ENCODE measurements around the gene COL20A1.
A peak's percentile ranks its signal among the peaks of the same experiment; 100 is the strongest.
"Not testable (repeated sequence)": the region's sequence is repeated elsewhere in the genome, so short reads cannot be mapped to it uniquely, and the experiment has no call there.

Gene COL20A1

GRCh38 chr20:63292904-63293303 lies at the start of gene COL20A1:
COL20A1 (plus strand) TSS chr20:63293186; CDS start chr20:63295108, 1,922 bp downstream.
- no peaks in the 10 kb centered on the region for H3K9me3 Mint-ChIP-seq (ENCODE audit: low read depth)
- no peaks in the 10 kb centered on the region for H3K36me3 Mint-ChIP-seq
- no peak within 1 kb of the TSS for H3K27ac Mint-ChIP-seq
- no peaks in the 10 kb centered on the region for H3K27me3 Mint-ChIP-seq
- H3K4me1 Mint-ChIP-seq (ENCODE audit: low read depth) = peaks cover 4% of the 10 kb centered on the region
- no peak within 1 kb of the TSS for H3K4me3 Mint-ChIP-seq

- H3K4me1 Mint-ChIP-seq (ENCODE audit: low read depth) = no peaks in the 10 kb centered on the region
- no peak overlapping the region for H3K4me3 Mint-ChIP-seq
- H3K27ac Mint-ChIP-seq = no peak overlapping the region
- peaks cover 5% of the 10 kb centered on the region for H3K27me3 Mint-ChIP-seq
- H3K36me3 Mint-ChIP-seq = no peaks in the 10 kb centered on the region
- H3K9me3 Mint-ChIP-seq (ENCODE audit: low read depth) = no peaks in the 10 kb centered on the region
Observed at GRCh38 chr20:63243604-63244247, 49.3 kb upstream of the COL20A1 start.

- peaks cover 8% of the 10 kb centered on the region for H3K27me3 Mint-ChIP-seq
- no peak overlapping the region for H3K4me3 Mint-ChIP-seq
- H3K36me3 Mint-ChIP-seq = no peaks in the 10 kb centered on the region
- no peaks in the 10 kb centered on the region for H3K4me1 Mint-ChIP-seq (ENCODE audit: low read depth)
- no peaks in the 10 kb centered on the region for H3K9me3 Mint-ChIP-seq (ENCODE audit: low read depth)
- H3K27ac Mint-ChIP-seq = no peak overlapping the region
Observed at GRCh38 chr20:63244468-63244867, 48.5 kb upstream of the COL20A1 start.

GRCh38 chr20:63246490-63247288 lies 46.3 kb upstream of the COL20A1 start:
- H3K4me1 Mint-ChIP-seq (ENCODE audit: low read depth) = no peaks in the 10 kb centered on the region
- H3K4me3 Mint-ChIP-seq = no peak overlapping the region
- no peaks in the 10 kb centered on the region for H3K9me3 Mint-ChIP-seq (ENCODE audit: low read depth)
- H3K27me3 Mint-ChIP-seq = peaks cover 10% of the 10 kb centered on the region
- no peaks in the 10 kb centered on the region for H3K36me3 Mint-ChIP-seq
- H3K27ac Mint-ChIP-seq = no peak overlapping the region

GRCh38 chr20:63247671-63248228 lies 45.2 kb upstream of the COL20A1 start:
- no peaks in the 10 kb centered on the region for H3K9me3 Mint-ChIP-seq (ENCODE audit: low read depth)
- H3K27ac Mint-ChIP-seq = no peak overlapping the region
- H3K36me3 Mint-ChIP-seq = no peaks in the 10 kb centered on the region
- peaks cover 13% of the 10 kb centered on the region for H3K27me3 Mint-ChIP-seq
- H3K4me3 Mint-ChIP-seq = no peak overlapping the region
- H3K4me1 Mint-ChIP-seq (ENCODE audit: low read depth) = peaks cover 1% of the 10 kb centered on the region

- Mint-ChIP-seq H3K4me1 (ENCODE audit: low read depth) (peaks cover 7% of the 10 kb centered on the region), H3K27me3 (peaks cover 16% of the 10 kb centered on the region), H3K9me3 (ENCODE audit: low read depth) (no peaks in the 10 kb centered on the region), H3K4me3 (no peak overlapping the region), H3K27ac (no peak overlapping the region), H3K36me3 (no peaks in the 10 kb centered on the region)
Observed at GRCh38 chr20:63248835-63249591, 44.0 kb upstream of the COL20A1 start.

- peaks cover 7% of the 10 kb centered on the region for H3K4me1 Mint-ChIP-seq (ENCODE audit: low read depth)
- no peak overlapping the region for H3K4me3 Mint-ChIP-seq
- H3K36me3 Mint-ChIP-seq = no peaks in the 10 kb centered on the region
- no peak overlapping the region for H3K27ac Mint-ChIP-seq
- peaks cover 16% of the 10 kb centered on the region for H3K27me3 Mint-ChIP-seq
- H3K9me3 Mint-ChIP-seq (ENCODE audit: low read depth) = no peaks in the 10 kb centered on the region
Observed at GRCh38 chr20:63249891-63250290, 43.1 kb upstream of the COL20A1 start.

GRCh38 chr20:63251350-63251749 lies 41.6 kb upstream of the COL20A1 start:
- H3K36me3 Mint-ChIP-seq; H3K9me3 Mint-ChIP-seq (ENCODE audit: low read depth); H3K27ac Mint-ChIP-seq; H3K4me1 Mint-ChIP-seq (ENCODE audit: low read depth); H3K4me3 Mint-ChIP-seq: not testable (repeated sequence)
- peaks cover 21% of the 10 kb centered on the region for H3K27me3 Mint-ChIP-seq

GRCh38 chr20:63252284-63252711 lies 40.7 kb upstream of the COL20A1 start:
- H3K9me3 Mint-ChIP-seq (ENCODE audit: low read depth) = no peaks in the 10 kb centered on the region
- no peak overlapping the region for H3K27ac Mint-ChIP-seq
- no peak overlapping the region for H3K4me3 Mint-ChIP-seq
- peaks cover 10% of the 10 kb centered on the region for H3K4me1 Mint-ChIP-seq (ENCODE audit: low read depth)
- no peaks in the 10 kb centered on the region for H3K36me3 Mint-ChIP-seq
- peaks cover 25% of the 10 kb centered on the region for H3K27me3 Mint-ChIP-seq

- no peak overlapping the region for H3K27ac Mint-ChIP-seq
- H3K4me1 Mint-ChIP-seq (ENCODE audit: low read depth) = peaks cover 10% of the 10 kb centered on the region
- no peaks in the 10 kb centered on the region for H3K36me3 Mint-ChIP-seq
- no peaks in the 10 kb centered on the region for H3K9me3 Mint-ChIP-seq (ENCODE audit: low read depth)
- H3K4me3 Mint-ChIP-seq = peak overlapping the region; percentile 67
- peaks cover 25% of the 10 kb centered on the region for H3K27me3 Mint-ChIP-seq
Observed at GRCh38 chr20:63253065-63253437, 39.9 kb upstream of the COL20A1 start.

GRCh38 chr20:63253438-63254231 lies 39.4 kb upstream of the COL20A1 start:
- Mint-ChIP-seq H3K4me3 (peak overlapping the region; percentile 67), H3K4me1 (ENCODE audit: low read depth) (peaks cover 10% of the 10 kb centered on the region), H3K36me3 (no peaks in the 10 kb centered on the region), H3K27ac (no peak overlapping the region), H3K27me3 (peaks cover 23% of the 10 kb centered on the region), H3K9me3 (ENCODE audit: low read depth) (no peaks in the 10 kb centered on the region)

GRCh38 chr20:63254232-63254605 lies 38.8 kb upstream of the COL20A1 start, which contains the start of gene NKAIN4:
NKAIN4 (minus strand) TSS chr20:63254463; CDS start chr20:63254450, 13 bp downstream.
- Mint-ChIP-seq H3K27me3 (peaks cover 19% of the 10 kb centered on the region), H3K27ac (no peak within 1 kb of the TSS), H3K4me3 (peak within 1 kb of the TSS; percentile 67)

GRCh38 chr20:63254606-63255384 lies 38.2 kb upstream of the COL20A1 start:
- Mint-ChIP-seq H3K27ac (no peak overlapping the region), H3K36me3 (no peaks in the 10 kb centered on the region), H3K9me3 (ENCODE audit: low read depth) (no peaks in the 10 kb centered on the region), H3K4me3 (peak overlapping the region; percentile 67), H3K27me3 (peaks cover 19% of the 10 kb centered on the region), H3K4me1 (ENCODE audit: low read depth) (peaks cover 10% of the 10 kb centered on the region)

More at GRCh38 chr20:63254232-63254605, 38.8 kb upstream of the COL20A1 start, which contains the start of gene NKAIN4:
- no peaks in the 10 kb centered on the region for H3K9me3 Mint-ChIP-seq (ENCODE audit: low read depth)
- peaks cover 10% of the 10 kb centered on the region for H3K4me1 Mint-ChIP-seq (ENCODE audit: low read depth)
- no peaks in the 10 kb centered on the region for H3K36me3 Mint-ChIP-seq

Data from activated naive CD8-positive, alpha-beta T cell (primary cell).